Cardiac muscle cell (in vitro differentiated cells and primary cell): ENCODE data around the gene CSTPP1. TPM values are rescaled to one million over a fixed set of nuclear protein-coding genes. Genes with fewer than 3 reads are reported as not detected.
A peak's percentile ranks its signal among the peaks of the same experiment; 100 is the strongest.
"Not testable (repeated sequence)": the region's sequence is repeated elsewhere in the genome, so short reads cannot be mapped to it uniquely, and the experiment has no call there.

Experiments used
- DNase-seq, 2 donors: peaks; one replicate each; pipeline versions ENCODE4 v3.0.0 to v3.0.0-alpha.2; 2010 to 2017; ENCODE audit warnings: low read depth in 1 of 2, low spot score in 1 of 2
- H3K27ac ChIP-seq: fragments of 200-600 bp; sonication (generic); 2 replicates; pipeline ENCODE4 v1.5.1; 2016
- H3K27me3 ChIP-seq: fragments of 200-600 bp; sonication (generic); 2 replicates; pipeline ENCODE4 v1.6.0; 2016; ENCODE audit warnings: control low read depth
- H3K36me3 ChIP-seq: fragments of 200-600 bp; sonication (generic); 2 replicates; pipeline ENCODE4 v1.5.1; 2016; ENCODE audit warnings: control low read depth
- H3K4me1 ChIP-seq: fragments of 200-600 bp; sonication (generic); 2 replicates; pipeline ENCODE4 v1.8.1; 2017; ENCODE audit warnings: low read depth, mild to moderate bottlenecking, mixed run types
- H3K4me3 ChIP-seq: fragments of 200-600 bp; sonication (generic); 2 replicates; pipeline ENCODE4 v1.5.1; 2016; ENCODE audit warnings: mild to moderate bottlenecking
- H3K9me3 ChIP-seq: fragments of 200-600 bp; sonication (generic); 2 replicates; pipeline ENCODE4 v1.5.1; 2017; ENCODE audit warnings: low read depth, mild to moderate bottlenecking, control low read depth
- CTCF ChIP-seq: IDR thresholded peaks from 2 replicates; pipeline ENCODE4 v1.5.1; 2012; ENCODE audit warnings: low read depth, mild to moderate bottlenecking, low read length
- polyA plus RNA-seq: library from polyadenylated mRNA; unstranded; fragments of >200 nt; fragmentation: Nextera tagmentation; extraction: Ambion mirVana; gene quantifications from 2 replicates; pipeline ENCODE4 v1.2.1, GENCODE V29; 2016
- total RNA-seq: library from RNA; depleted of rRNA; stranded (reverse); fragments of >200 nt; gene quantifications from 2 replicates; pipeline ENCODE4 v1.2.3, GENCODE V29; 2016

CSTPP1 gene
- total and polyA plus RNA-seq, 2 experiments from 2014 or later, result 46.4 to 81.6 TPM

GRCh38 chr11:46987183-46987582 is 50.6 kb downstream of the CSTPP1 start:
- Histone ChIP-seq H3K27ac (no peak overlapping the region), H3K9me3 (no peaks in the 10 kb centered on the region), H3K4me1 (peaks cover 6% of the 10 kb centered on the region), H3K36me3 (peaks cover 4% of the 10 kb centered on the region), H3K4me3 (no peak overlapping the region), H3K27me3 (no peaks in the 10 kb centered on the region)
- TF ChIP-seq CTCF, result no peak
- DNase-seq, result no peak

GRCh38 chr11:46989810-46990487 is 53.4 kb downstream of the CSTPP1 start:
- not testable (repeated sequence) for H3K27me3 ChIP-seq, H3K9me3 ChIP-seq, H3K27ac ChIP-seq, H3K4me3 ChIP-seq, H3K36me3 ChIP-seq, DNase-seq, H3K4me1 ChIP-seq

GRCh38 chr11:46991391-46991790 is 54.8 kb downstream of the CSTPP1 start:
- Histone ChIP-seq H3K27ac (no peak overlapping the region), H3K4me1 (peaks cover 6% of the 10 kb centered on the region), H3K27me3 (no peaks in the 10 kb centered on the region), H3K4me3 (no peak overlapping the region), H3K36me3 (peaks cover 4% of the 10 kb centered on the region), H3K9me3 (no peaks in the 10 kb centered on the region)
- no peak for TF ChIP-seq CTCF
- no peak for DNase-seq

- H3K27ac ChIP-seq, H3K4me3 ChIP-seq, H3K9me3 ChIP-seq, H3K4me1 ChIP-seq, DNase-seq, H3K27me3 ChIP-seq, H3K36me3 ChIP-seq: not testable (repeated sequence)
Observed at GRCh38 chr11:46992386-46992785, 55.8 kb downstream of the CSTPP1 start.

- not testable (repeated sequence) for H3K27ac ChIP-seq, H3K9me3 ChIP-seq, H3K4me3 ChIP-seq, H3K27me3 ChIP-seq, H3K4me1 ChIP-seq, H3K36me3 ChIP-seq, DNase-seq
Observed at GRCh38 chr11:46997796-46998195, 61.2 kb downstream of the CSTPP1 start.

- no peak for TF ChIP-seq CTCF
- Histone ChIP-seq H3K36me3 (no peaks in the 10 kb centered on the region), H3K9me3 (no peaks in the 10 kb centered on the region), H3K4me3 (no peak overlapping the region), H3K27me3 (no peaks in the 10 kb centered on the region), H3K4me1 (peaks cover under 1% of the 10 kb centered on the region), H3K27ac (no peak overlapping the region)
- DNase-seq, result no peak
Observed at GRCh38 chr11:46999217-46999616, 62.7 kb downstream of the CSTPP1 start.

- no peak for TF ChIP-seq CTCF
- peak in 1 of 2 donors; percentile 41 for DNase-seq
- H3K9me3 ChIP-seq, result no peaks in the 10 kb centered on the region
- peak overlapping the region; percentile 8 for H3K27ac ChIP-seq
- no peak overlapping the region for H3K4me3 ChIP-seq
- H3K27me3 ChIP-seq, result no peaks in the 10 kb centered on the region
- no peaks in the 10 kb centered on the region for H3K36me3 ChIP-seq
- peaks cover 6% of the 10 kb centered on the region for H3K4me1 ChIP-seq
Observed at GRCh38 chr11:47000033-47000432, 63.5 kb downstream of the CSTPP1 start.
